Osteocyte (in vitro differentiated cells): ENCODE data around the gene GINS2. TPM values are rescaled to one million over a fixed set of nuclear protein-coding genes. Genes with fewer than 3 reads are reported as not detected.

Source experiments
- DNase-seq: peaks from one replicate; pipeline ENCODE4 v3.0.0; 2021; ENCODE audit warnings: mixed read lengths; ENCODE audit not compliant: unreplicated experiment; ENCODE audit errors: extremely low spot score
- H3K27ac Mint-ChIP-seq: one replicate; pipeline ENCODE4 v1.8.0; 2021; ENCODE audit warnings: mild to moderate bottlenecking, mixed read lengths; ENCODE audit not compliant: unreplicated experiment
- H3K27me3 Mint-ChIP-seq: one replicate; pipeline ENCODE4 v1.8.0; 2021; ENCODE audit warnings: mixed read lengths; ENCODE audit not compliant: unreplicated experiment
- H3K36me3 Mint-ChIP-seq: one replicate; pipeline ENCODE4 v1.8.0; 2021; ENCODE audit warnings: mixed read lengths; ENCODE audit not compliant: unreplicated experiment
- H3K4me1 Mint-ChIP-seq: one replicate; pipeline ENCODE4 v1.8.0; 2021; ENCODE audit warnings: mixed read lengths; ENCODE audit not compliant: unreplicated experiment
- H3K4me3 Mint-ChIP-seq: one replicate; pipeline ENCODE4 v1.8.0; 2021; ENCODE audit warnings: mild to moderate bottlenecking, moderate library complexity, mixed read lengths; ENCODE audit not compliant: unreplicated experiment
- H3K9me3 Mint-ChIP-seq: one replicate; pipeline ENCODE4 v1.8.0; 2021; ENCODE audit warnings: mixed read lengths; ENCODE audit not compliant: unreplicated experiment
- CTCF ChIP-seq: fragments of 200-600 bp; sonication (generic); IDR thresholded peaks from 2 replicates; pipeline ENCODE4 v1.5.0; 2021; ENCODE audit warnings: antibody characterized with exemption, mild to moderate bottlenecking, moderate library complexity
- total RNA-seq: library from RNA; stranded (reverse); gene quantifications from 2 replicates; pipeline ENCODE4 v1.2.1, GENCODE V29; 2021

GINS2 gene
- total RNA-seq, 1 donor from 2014 or later: 5.7 TPM

GRCh38 chr16:85662976-85663830 lies 25.6 kb downstream of the GINS2 start:
- H3K27me3 Mint-ChIP-seq: no peaks in the 10 kb centered on the region
- H3K4me1 Mint-ChIP-seq: peaks cover 4% of the 10 kb centered on the region
- DNase-seq: no peak
- H3K4me3 Mint-ChIP-seq: no peak overlapping the region
- no peak overlapping the region for H3K27ac Mint-ChIP-seq
- H3K9me3 Mint-ChIP-seq: no peaks in the 10 kb centered on the region
- H3K36me3 Mint-ChIP-seq: peaks cover 45% of the 10 kb centered on the region
- TF ChIP-seq CTCF: no peak

GRCh38 chr16:85662482-85662812 lies 26.3 kb downstream of the GINS2 start:
- no peak overlapping the region for H3K4me3 Mint-ChIP-seq
- H3K27me3 Mint-ChIP-seq: no peaks in the 10 kb centered on the region
- no peak for DNase-seq

GRCh38 chr16:85661740-85662481 lies 26.8 kb downstream of the GINS2 start:
- Mint-ChIP-seq H3K4me1 (peaks cover 4% of the 10 kb centered on the region), H3K36me3 (peaks cover 45% of the 10 kb centered on the region), H3K9me3 (no peaks in the 10 kb centered on the region), H3K27me3 (no peaks in the 10 kb centered on the region), H3K27ac (no peak overlapping the region), H3K4me3 (no peak overlapping the region)
- TF ChIP-seq CTCF: no peak
- DNase-seq: no peak

More at GRCh38 chr16:85662482-85662812, 26.3 kb downstream of the GINS2 start:
- TF ChIP-seq CTCF: no peak
- Mint-ChIP-seq H3K27ac (no peak overlapping the region), H3K9me3 (no peaks in the 10 kb centered on the region), H3K36me3 (peaks cover 44% of the 10 kb centered on the region), H3K4me1 (peaks cover 4% of the 10 kb centered on the region)

- TF ChIP-seq CTCF: no peak
- DNase-seq: no peak
- Mint-ChIP-seq H3K4me3 (no peak overlapping the region), H3K9me3 (no peaks in the 10 kb centered on the region), H3K4me1 (peaks cover 4% of the 10 kb centered on the region), H3K27me3 (no peaks in the 10 kb centered on the region), H3K36me3 (peaks cover 43% of the 10 kb centered on the region), H3K27ac (no peak overlapping the region)
These were observed 27.7 kb downstream of the GINS2 start for GRCh38 chr16:85660843-85661739.
